A549 (cell line): ENCODE data around the gene CD68.

Experiments
- CBX2 ChIP-seq: fragments of 200-600 bp; sonication (generic); IDR thresholded peaks from 2 replicates; pipeline ENCODE4 v1.6.1; 2016; ENCODE audit warnings: low read depth, mild to moderate bottlenecking, borderline replicate concordance
- CTCF ChIP-seq: fragments of >200 bp; sonication (Bioruptor Twin); formaldehyde crosslinking; IDR thresholded peaks from 3 replicates; pipeline ENCODE4 v1.5.1; 2016
- E2F6 ChIP-seq: IDR thresholded peaks from 2 replicates; pipeline ENCODE4 v1.6.1; 2012; ENCODE audit warnings: low read depth, borderline replicate concordance
- JUN ChIP-seq, 2 experiments: fragments of >200 bp; sonication (Bioruptor Twin); formaldehyde crosslinking; IDR thresholded peaks; 2 replicates in 1 of 2; 3 replicates in 1 of 2; pipeline ENCODE4 v1.6.1; 2016 to 2017
- MAX ChIP-seq: IDR thresholded peaks from 2 replicates; pipeline ENCODE4 v1.6.1; 2012
- REST ChIP-seq: fragments of 200-600 bp; sonication (generic); IDR thresholded peaks from 2 replicates; pipeline ENCODE4 v1.6.1; 2016; ENCODE audit warnings: antibody characterized with exemption, mild to moderate bottlenecking, moderate library complexity
- SMC3 ChIP-seq: fragments of >200 bp; sonication (Bioruptor Twin); formaldehyde crosslinking; IDR thresholded peaks from 3 replicates; pipeline ENCODE4 v1.6.1; 2018; ENCODE audit warnings: inconsistent platforms

GRCh38 chr17:7611635-7612293 is 32.3 kb downstream of the CD68 start:
- no peak for TF ChIP-seq E2F6
- TF ChIP-seq JUN (IDR thresholded peaks at IDR 0.05) = no peak
- TF ChIP-seq MAX = no peak
- TF ChIP-seq REST = no peak
- no peak for TF ChIP-seq CTCF
- TF ChIP-seq SMC3 = no peak
- no peak for TF ChIP-seq CBX2
